HG03097 (cell line): Measurements from ENCODE around the gene GALNT13.

Experiments
- ATAC-seq: cut with Tn5 transposase; IDR thresholded peaks from one replicate; pipeline ENCODE4 v1.9.1; 2021; ENCODE audit not compliant: unreplicated experiment, low FRiP score

GALNT13 gene

GRCh38 chr2:154097833-154098398 is 226.2 kb downstream of the GALNT13 start:
- ATAC-seq = no peak

GRCh38 chr2:154120706-154121105 is 249.0 kb downstream of the GALNT13 start:
- no peak for ATAC-seq

- ATAC-seq = no peak
Observed at GRCh38 chr2:154125891-154126290, 254.2 kb downstream of the GALNT13 start.

GRCh38 chr2:154130821-154131220 is 259.1 kb downstream of the GALNT13 start:
- no peak for ATAC-seq

GRCh38 chr2:154132827-154133226 is 261.1 kb downstream of the GALNT13 start:
- no peak for ATAC-seq

- ATAC-seq = no peak
Observed at GRCh38 chr2:154133823-154134222, 262.1 kb downstream of the GALNT13 start.

GRCh38 chr2:154140249-154141025 is 268.7 kb downstream of the GALNT13 start:
- no peak for ATAC-seq

- no peak for ATAC-seq
Observed at GRCh38 chr2:154142480-154142879, 270.8 kb downstream of the GALNT13 start.

GRCh38 chr2:154143105-154143504 is 271.4 kb downstream of the GALNT13 start:
- ATAC-seq = no peak

GRCh38 chr2:154158101-154158500 is 286.4 kb downstream of the GALNT13 start:
- ATAC-seq = no peak

GRCh38 chr2:154161286-154161685 is 289.6 kb downstream of the GALNT13 start:
- ATAC-seq = no peak

- ATAC-seq = no peak
Observed at GRCh38 chr2:154170400-154170799, 298.7 kb downstream of the GALNT13 start.

- ATAC-seq = no peak
Observed at GRCh38 chr2:154173164-154173563, 301.4 kb downstream of the GALNT13 start.

- no peak for ATAC-seq
Observed at GRCh38 chr2:154173919-154174318, 302.2 kb downstream of the GALNT13 start.

GRCh38 chr2:154182008-154182407 is 310.3 kb downstream of the GALNT13 start:
- no peak for ATAC-seq

GRCh38 chr2:154187948-154188347 is 316.2 kb downstream of the GALNT13 start:
- no peak for ATAC-seq

GRCh38 chr2:154189953-154190352 is 318.2 kb downstream of the GALNT13 start:
- ATAC-seq = no peak

GRCh38 chr2:154193246-154193645 is 321.5 kb downstream of the GALNT13 start:
- no peak for ATAC-seq

- ATAC-seq = no peak
Observed at GRCh38 chr2:154194909-154195643, 323.4 kb downstream of the GALNT13 start.

- no peak for ATAC-seq
Observed at GRCh38 chr2:154195644-154196195, 324.0 kb downstream of the GALNT13 start.

GRCh38 chr2:154198866-154199265 is 327.1 kb downstream of the GALNT13 start:
- no peak for ATAC-seq
